T47D (cell line): ENCODE results near the gene UNC45A.

Source experiments
- DNase-seq, 2 experiments: peaks; one replicate each; pipeline versions ENCODE4 v3.0.0 to v3.0.0-alpha.2; 2011 to 2012; ENCODE audit warnings: low read depth in 1 of 2, low spot score in 1 of 2
- JUND ChIP-seq: IDR thresholded peaks from 2 replicates; pipeline ENCODE4 v1.6.1; 2012; ENCODE audit warnings: low read depth
- in situ Hi-C: cut with HindIII; loops from 2 replicates; pipeline ENCODE4 v1.10.0; 2016; ENCODE audit warnings: low sequenced_read_pairs, low pct_unique_long_range_greater_than_20kb

The UNC45A gene

GRCh38 chr15:90930861-90931574, 4.1 kb upstream of the UNC45A start:
- in situ Hi-C loops = no loop called here
- no peak for DNase-seq
- TF ChIP-seq JUND = no peak

GRCh38 chr15:90931575-90931827, 3.6 kb upstream of the UNC45A start:
- DNase-seq = no peak
- in situ Hi-C loops = no loop called here
- no peak for TF ChIP-seq JUND

- peak; percentile 92 to 97 for DNase-seq
- in situ Hi-C loops = no loop called here
- no peak for TF ChIP-seq JUND
Measured at GRCh38 chr15:90931828-90932659, 3.0 kb upstream of the UNC45A start, which contains the start of gene HDDC3. Gene HDDC3, minus strand, starts transcription at chr15:90932549. Its CDS starts 9 bp downstream, at chr15:90932540.

GRCh38 chr15:90932660-90932991, 2.5 kb upstream of the UNC45A start:
- DNase-seq = no peak
- TF ChIP-seq JUND = no peak
- in situ Hi-C loops = no loop called here

- in situ Hi-C loops = no loop called here
- TF ChIP-seq JUND = no peak
- no peak for DNase-seq
Measured at GRCh38 chr15:90933301-90933700, 1.8 kb upstream of the UNC45A start.

GRCh38 chr15:90934256-90934948, 683 bp upstream of the UNC45A start:
- DNase-seq = peak; percentile 88 to 92

GRCh38 chr15:90936823-90937222, 1.7 kb downstream of the UNC45A start:
- no peak for TF ChIP-seq JUND
- DNase-seq = no peak
- in situ Hi-C loops = no loop called here

More at GRCh38 chr15:90934256-90934948, 683 bp upstream of the UNC45A start:
- in situ Hi-C loops = no loop called here
- TF ChIP-seq JUND = no peak

GRCh38 chr15:90938261-90938660, 3.2 kb downstream of the UNC45A start:
- TF ChIP-seq JUND = no peak
- no peak for DNase-seq
- in situ Hi-C loops = no loop called here

- no peak for TF ChIP-seq JUND
- in situ Hi-C loops = no loop called here
- no peak for DNase-seq
Measured at GRCh38 chr15:90939756-90940155, 4.7 kb downstream of the UNC45A start.

GRCh38 chr15:90941038-90941437, 6.0 kb downstream of the UNC45A start:
- DNase-seq = no peak
- TF ChIP-seq JUND = no peak
- in situ Hi-C loops = no loop called here

GRCh38 chr15:90942354-90943120, 7.5 kb downstream of the UNC45A start:
- in situ Hi-C loops = no loop called here
- TF ChIP-seq JUND = no peak
- DNase-seq = no peak

- no peak for TF ChIP-seq JUND
- DNase-seq = no peak
- in situ Hi-C loops = no loop called here
Measured at GRCh38 chr15:90945091-90945490, 10.0 kb downstream of the UNC45A start.
